HepG2 (cell line): Measurements from ENCODE around the gene ZNF443.

Experiments
- ARNT2 ChIP-seq: sonication (generic); formaldehyde crosslinking; IDR thresholded peaks from 2 replicates; pipeline ENCODE4 v1.8.0; 2022; ENCODE audit warnings: mild to moderate bottlenecking, low read depth, missing genetic modification reagents, moderate library complexity
- SIN3A ChIP-seq: IDR thresholded peaks from 2 replicates; pipeline ENCODE4 v1.6.1; 2011; ENCODE audit warnings: low read depth, mild to moderate bottlenecking, control low read depth, low read length, borderline replicate concordance
- ZNF567 ChIP-seq: sonication (generic); formaldehyde crosslinking; IDR thresholded peaks from 2 replicates; pipeline ENCODE4 v1.8.1; 2023; ENCODE audit warnings: mild to moderate bottlenecking, missing genetic modification reagents, borderline replicate concordance
- TF ChIP-seq, protein P1 (sequence below), 2 experiments: sonication (generic) in 1 of 2; formaldehyde crosslinking in 1 of 2; IDR thresholded peaks; 2 replicates each; pipeline versions ENCODE4 v1.4.0 to v1.6.1; 2018 to 2020; ENCODE audit warnings: missing genetic modification reagents in 2 of 2, borderline replicate concordance in 1 of 2, low read depth in 1 of 2, mild to moderate bottlenecking in 1 of 2, missing biosample characterization in 1 of 2

DNA sequence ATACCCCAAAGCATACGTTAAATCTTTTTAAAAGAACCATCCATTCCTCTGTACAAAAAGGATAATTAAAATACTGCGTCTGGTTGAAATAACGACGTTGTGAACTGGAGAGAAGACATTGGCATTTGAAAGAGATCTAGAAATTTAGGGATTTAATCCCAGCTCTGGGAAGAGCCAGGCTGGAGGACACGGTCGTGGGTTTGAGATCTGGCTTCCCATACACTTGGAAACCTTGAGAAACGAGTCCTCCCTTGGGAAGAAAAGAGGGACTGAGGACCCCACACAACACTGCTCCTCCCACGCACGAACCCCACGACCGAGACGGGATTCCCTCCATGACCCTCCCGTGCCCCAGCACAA lies 43.2 kb upstream of the ZNF443 start:
- TF ChIP-seq ARNT2 (CRISPR knock-in tag), result no peak
- TF ChIP-seq ZNF567 (CRISPR knock-in tag), result no peak
- TF ChIP-seq SIN3A, result no peak
- TF ChIP-seq, protein P1, sequence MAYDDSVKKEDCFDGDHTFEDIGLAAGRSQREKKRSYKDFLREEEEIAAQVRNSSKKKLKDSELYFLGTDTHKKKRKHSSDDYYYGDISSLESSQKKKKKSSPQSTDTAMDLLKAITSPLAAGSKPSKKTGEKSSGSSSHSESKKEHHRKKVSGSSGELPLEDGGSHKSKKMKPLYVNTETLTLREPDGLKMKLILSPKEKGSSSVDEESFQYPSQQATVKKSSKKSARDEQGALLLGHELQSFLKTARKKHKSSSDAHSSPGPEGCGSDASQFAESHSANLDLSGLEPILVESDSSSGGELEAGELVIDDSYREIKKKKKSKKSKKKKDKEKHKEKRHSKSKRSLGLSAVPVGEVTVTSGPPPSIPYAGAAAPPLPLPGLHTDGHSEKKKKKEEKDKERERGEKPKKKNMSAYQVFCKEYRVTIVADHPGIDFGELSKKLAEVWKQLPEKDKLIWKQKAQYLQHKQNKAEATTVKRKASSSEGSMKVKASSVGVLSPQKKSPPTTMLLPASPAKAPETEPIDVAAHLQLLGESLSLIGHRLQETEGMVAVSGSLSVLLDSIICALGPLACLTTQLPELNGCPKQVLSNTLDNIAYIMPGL (CRISPR knock-in tag; IDR thresholded peaks at IDR 0.05; ENCODE audit: borderline replicate concordance in 1 of 2, low read depth in 1 of 2), result no peak
